H1 (cell line): ENCODE data around the gene HNRNPAB. TPM values are rescaled to one million over a fixed set of nuclear protein-coding genes. Genes with fewer than 3 reads are reported as not detected.

Experiments
- ASH2L ChIP-seq: fragments of 200-600, 300-600 bp; sonication (generic); IDR thresholded peaks from one replicate; pipeline ENCODE4 v1.7.1; 2017; ENCODE audit warnings: low read length
- BACH1 ChIP-seq: IDR thresholded peaks from 2 replicates; pipeline ENCODE4 v1.6.1; 2012; ENCODE audit warnings: low read length, improper control_type of control experiment
- CHD2 ChIP-seq: IDR thresholded peaks from 2 replicates; pipeline ENCODE4 v1.6.1; 2012; ENCODE audit warnings: low read length, improper control_type of control experiment
- CHD7 ChIP-seq: fragments of 300-600 bp; sonication (generic); IDR thresholded peaks from 2 replicates; pipeline ENCODE4 v1.7.1; 2012; ENCODE audit warnings: low read length, moderate library complexity, mild to moderate bottlenecking, inconsistent platforms; ENCODE audit not compliant: insufficient replicate concordance
- GABPA ChIP-seq: IDR thresholded peaks from 2 replicates; pipeline ENCODE4 v1.6.1; 2011; ENCODE audit warnings: mild to moderate bottlenecking, low read length, moderate library complexity, borderline replicate concordance; ENCODE audit not compliant: insufficient read depth
- HDAC6 ChIP-seq: IDR thresholded peaks from one replicate; pipeline ENCODE4 v1.7.1; 2012; ENCODE audit warnings: low read depth, mild to moderate bottlenecking, inconsistent platforms, low read length, moderate library complexity
- PHF8 ChIP-seq: fragments of 200-600 bp; sonication (generic); conservative IDR thresholded peaks from 2 replicates; pipeline ENCODE4 v1.7.1; 2012; ENCODE audit warnings: low read depth, mild to moderate bottlenecking, inconsistent platforms, low read length, moderate library complexity
- RBBP5 ChIP-seq: IDR thresholded peaks from 2 replicates; pipeline ENCODE4 v1.7.1; 2012; ENCODE audit warnings: low read depth, mild to moderate bottlenecking, inconsistent platforms, low read length, moderate library complexity, borderline replicate concordance
- SIRT6 ChIP-seq: IDR thresholded peaks from one replicate; pipeline ENCODE4 v1.7.1; 2012; ENCODE audit warnings: low read length, inconsistent platforms
- TCF12 ChIP-seq: IDR thresholded peaks from 2 replicates; pipeline ENCODE4 v1.6.1; 2011; ENCODE audit warnings: low read depth, mild to moderate bottlenecking, low read length
- TEAD4 ChIP-seq: IDR thresholded peaks from 2 replicates; pipeline ENCODE4 v1.6.1; 2012; ENCODE audit warnings: low read depth, low read length, inconsistent platforms, mixed read lengths
- polyA plus RNA-seq, 7 experiments: library from polyadenylated mRNA; depleted of rRNA in 3 of 7; stranded (reverse) in 5 of 7; unstranded in 2 of 7; fragments of >200 nt in 5 of 7; fragments of 200-250 nt in 2 of 7; gene quantifications; 1 replicate in 5 of 7; 2 replicates in 1 of 7; 4 replicates in 1 of 7; pipeline versions ENCODE4 v1.2.1 to v1.2.3, GENCODE V29; 2011 to 2013; ENCODE audit warnings: missing spikeins in 2 of 7, mixed read lengths in 2 of 7
- total RNA-seq: library from RNA; stranded (reverse); fragmentation: NEBNext Ultra II Directional; extraction: Animal tissue kit (Norgen Biotek cat#: 25700); gene quantifications from 2 replicates; pipeline ENCODE4 v1.2.1, GENCODE V29; 2021

HNRNPAB gene
- total and polyA plus RNA-seq, 2 of the 8 experiments (the other 6 are each of a cell fraction or from before 2014, with no cell fraction given): 373 to 563 TPM

DNA sequence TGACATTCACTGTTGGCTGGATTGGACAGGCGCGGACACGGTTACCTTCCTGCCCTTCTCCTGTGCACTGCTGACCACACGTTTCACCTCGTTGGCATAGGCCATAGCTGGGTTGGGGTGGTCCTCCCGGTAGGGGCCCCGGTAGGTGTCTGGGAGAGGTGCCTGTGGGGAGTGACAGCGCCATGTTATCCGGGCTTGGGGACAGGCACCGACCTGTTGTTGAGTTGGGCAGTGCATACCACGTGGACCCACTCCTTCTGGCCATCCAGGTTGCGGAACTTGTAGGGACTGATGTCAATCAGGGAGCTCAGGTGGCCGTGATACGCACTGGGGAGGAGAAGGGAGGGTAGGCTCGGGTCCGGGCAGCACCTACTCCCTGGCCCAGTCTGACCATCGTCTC, 20.1 kb downstream of the HNRNPAB start (continued):
- TF ChIP-seq CHD7 (no peak), TEAD4 (no peak), ASH2L (no peak), HDAC6 (no peak), SIRT6 (no peak), PHF8 (no peak), CHD2 (no peak), GABPA (no peak), BACH1 (no peak), TCF12 (no peak), RBBP5 (no peak)
- TF ChIP-seq, all 59 proteins: peak for 0
